Measurements from ENCODE around the gene NRP1. TPM values are rescaled to one million over a fixed set of nuclear protein-coding genes. Genes with fewer than 3 reads are reported as not detected.

NRP1 gene
- total and polyA plus RNA-seq, 4 experiments from 2014 or later: 1.6 TPM; not detected in 2

GRCh38 chr10:33274096-33274785 lies 60.2 kb downstream of the NRP1 start:
- Histone ChIP-seq H3K36me3 (ENCODE audit: insufficient read depth, low read length) (no peaks in the 10 kb centered on the region), H3K9me3 (ENCODE audit: control insufficient read depth in 1 of 2, low read length in 2 of 2) (no peaks in the 10 kb centered on the region), H3K4me3 (ENCODE audit: low read length in 2 of 2) (no peak overlapping the region), H3K4me1 (ENCODE audit: insufficient read depth, low read length) (no peaks in the 10 kb centered on the region), H3K27ac (ENCODE audit: low read depth, low read length) (no peak overlapping the region), H3K27me3 (ENCODE audit: insufficient read depth, low read length) (no peaks in the 10 kb centered on the region)
- DNase-seq: no peak
- Mint-ChIP-seq H3K4me1 (no peaks in the 10 kb centered on the region), H3K36me3 (no peaks in the 10 kb centered on the region), H3K27me3 (peaks cover 6 to 12% of the 10 kb centered on the region in 2 donors), H3K9me3 (no peaks in the 10 kb centered on the region), H3K4me3 (no peak overlapping the region), H3K27ac (no peak overlapping the region)
- intact Hi-C loops (cut with micrococcal nuclease): no loop called here
- ChIA-PET CTCF (ENCODE audit: partially characterized antibody) (interaction anchor here (1.0 kb wide), 1 partner anchor 24 kb away, joined by 4 read pairs; no protein-coding TSS in a partner anchor), POLR2A (ENCODE audit: partially characterized antibody) (no interaction called here)

GRCh38 chr10:33273295-33274002 lies 61.0 kb downstream of the NRP1 start:
- no peak overlapping the region for H3K27ac ChIP-seq (ENCODE audit: low read depth, low read length)
- Mint-ChIP-seq H3K27me3 (peaks cover 6 to 8% of the 10 kb centered on the region in 2 donors), H3K27ac (no peak overlapping the region), H3K36me3 (no peaks in the 10 kb centered on the region), H3K4me3 (no peak overlapping the region), H3K9me3 (no peaks in the 10 kb centered on the region), H3K4me1 (no peaks in the 10 kb centered on the region)
- H3K4me3 ChIP-seq (ENCODE audit: low read length in 2 of 2): no peak overlapping the region
- DNase-seq: no peak
- intact Hi-C loops (cut with micrococcal nuclease): no loop called here
- CTCF ChIA-PET (ENCODE audit: partially characterized antibody): no interaction called here
- H3K36me3 ChIP-seq (ENCODE audit: insufficient read depth, low read length): no peaks in the 10 kb centered on the region
- POLR2A ChIA-PET (ENCODE audit: partially characterized antibody): no interaction called here
- H3K9me3 ChIP-seq (ENCODE audit: control insufficient read depth in 1 of 2, low read length in 2 of 2): no peaks in the 10 kb centered on the region
- H3K4me1 ChIP-seq (ENCODE audit: insufficient read depth, low read length): no peaks in the 10 kb centered on the region
- H3K27me3 ChIP-seq (ENCODE audit: insufficient read depth, low read length): no peaks in the 10 kb centered on the region

GRCh38 chr10:33272635-33273034 lies 61.8 kb downstream of the NRP1 start:
- Histone ChIP-seq H3K36me3 (ENCODE audit: insufficient read depth, low read length) (no peaks in the 10 kb centered on the region), H3K4me3 (ENCODE audit: low read length in 2 of 2) (no peak overlapping the region), H3K27ac (ENCODE audit: low read depth, low read length) (no peak overlapping the region), H3K4me1 (ENCODE audit: insufficient read depth, low read length) (no peaks in the 10 kb centered on the region), H3K9me3 (ENCODE audit: control insufficient read depth in 1 of 2, low read length in 2 of 2) (no peaks in the 10 kb centered on the region), H3K27me3 (ENCODE audit: insufficient read depth, low read length) (no peaks in the 10 kb centered on the region)
- no peaks in the 10 kb centered on the region for H3K4me1 Mint-ChIP-seq
- no peaks in the 10 kb centered on the region for H3K9me3 Mint-ChIP-seq
- POLR2A ChIA-PET (ENCODE audit: partially characterized antibody): no interaction called here
- DNase-seq: no peak
- CTCF ChIA-PET (ENCODE audit: partially characterized antibody): interaction anchor here (1.1 kb wide), 1 partner anchor 1366 kb away, joined by 3 read pairs; no protein-coding TSS in a partner anchor
- no peaks in the 10 kb centered on the region for H3K36me3 Mint-ChIP-seq
- no peak overlapping the region for H3K27ac Mint-ChIP-seq
- peaks cover 6% of the 10 kb centered on the region in 2 donors for H3K27me3 Mint-ChIP-seq
- intact Hi-C loops (cut with micrococcal nuclease): no loop called here
- H3K4me3 Mint-ChIP-seq: no peak overlapping the region

- no peaks in the 10 kb centered on the region for H3K4me1 ChIP-seq (ENCODE audit: insufficient read depth, low read length)
- no peak overlapping the region for H3K27ac ChIP-seq (ENCODE audit: low read depth, low read length)
- H3K4me3 Mint-ChIP-seq: no peak overlapping the region
- no peaks in the 10 kb centered on the region for H3K4me1 Mint-ChIP-seq
- no peak for DNase-seq
- H3K27me3 ChIP-seq (ENCODE audit: insufficient read depth, low read length): no peaks in the 10 kb centered on the region
- no peaks in the 10 kb centered on the region for H3K36me3 Mint-ChIP-seq
- POLR2A ChIA-PET (ENCODE audit: partially characterized antibody): no interaction called here
- no peaks in the 10 kb centered on the region for H3K9me3 Mint-ChIP-seq
- no peak overlapping the region for H3K4me3 ChIP-seq (ENCODE audit: low read length in 2 of 2)
- no peak overlapping the region for H3K27ac Mint-ChIP-seq
- CTCF ChIA-PET (ENCODE audit: partially characterized antibody): interaction anchor here (1.1 kb wide), 1 partner anchor 1366 kb away, joined by 3 read pairs; no protein-coding TSS in a partner anchor
- no peaks in the 10 kb centered on the region for H3K9me3 ChIP-seq (ENCODE audit: control insufficient read depth in 1 of 2, low read length in 2 of 2)
- peaks cover 6% of the 10 kb centered on the region in 2 donors for H3K27me3 Mint-ChIP-seq
- intact Hi-C loops (cut with micrococcal nuclease): no loop called here
- H3K36me3 ChIP-seq (ENCODE audit: insufficient read depth, low read length): no peaks in the 10 kb centered on the region
These were observed 62.4 kb downstream of the NRP1 start for GRCh38 chr10:33271969-33272583.

- no peaks in the 10 kb centered on the region for H3K36me3 Mint-ChIP-seq
- H3K4me1 Mint-ChIP-seq: no peaks in the 10 kb centered on the region
- no peak overlapping the region for H3K27ac ChIP-seq (ENCODE audit: low read depth, low read length)
- H3K4me3 ChIP-seq (ENCODE audit: low read length in 2 of 2): no peak overlapping the region
- no peaks in the 10 kb centered on the region for H3K9me3 ChIP-seq (ENCODE audit: control insufficient read depth in 1 of 2, low read length in 2 of 2)
- DNase-seq: no peak
- no peaks in the 10 kb centered on the region for H3K27me3 ChIP-seq (ENCODE audit: insufficient read depth, low read length)
- peaks cover 6% of the 10 kb centered on the region in 2 donors for H3K27me3 Mint-ChIP-seq
- no peaks in the 10 kb centered on the region for H3K36me3 ChIP-seq (ENCODE audit: insufficient read depth, low read length)
- POLR2A ChIA-PET (ENCODE audit: partially characterized antibody): no interaction called here
- no peaks in the 10 kb centered on the region for H3K9me3 Mint-ChIP-seq
- no peak overlapping the region for H3K4me3 Mint-ChIP-seq
- intact Hi-C loops (cut with micrococcal nuclease): no loop called here
- H3K4me1 ChIP-seq (ENCODE audit: insufficient read depth, low read length): no peaks in the 10 kb centered on the region
- CTCF ChIA-PET (ENCODE audit: partially characterized antibody): interaction anchor here (1.0 kb wide), 1 partner anchor 78 kb away, joined by 3 read pairs; no protein-coding TSS in a partner anchor
- no peak overlapping the region for H3K27ac Mint-ChIP-seq
These were observed 63.5 kb downstream of the NRP1 start for GRCh38 chr10:33270971-33271370.

GRCh38 chr10:33267708-33268107 lies 66.8 kb downstream of the NRP1 start:
- Histone ChIP-seq H3K4me1 (ENCODE audit: insufficient read depth, low read length) (peaks cover 7% of the 10 kb centered on the region), H3K27me3 (ENCODE audit: insufficient read depth, low read length) (no peaks in the 10 kb centered on the region), H3K9me3 (ENCODE audit: control insufficient read depth in 1 of 2, low read length in 2 of 2) (no peaks in the 10 kb centered on the region), H3K36me3 (ENCODE audit: insufficient read depth, low read length) (no peaks in the 10 kb centered on the region), H3K4me3 (ENCODE audit: low read length in 2 of 2) (no peak overlapping the region), H3K27ac (ENCODE audit: low read depth, low read length) (no peak overlapping the region)
- Mint-ChIP-seq H3K36me3 (no peaks in the 10 kb centered on the region), H3K9me3 (no peaks in the 10 kb centered on the region), H3K4me3 (no peak overlapping the region), H3K4me1 (peaks cover 8 to 15% (median 11%) of the 10 kb centered on the region in 4 donors), H3K27ac (no peak overlapping the region), H3K27me3 (peaks cover 5 to 6% of the 10 kb centered on the region in 2 donors)
- intact Hi-C loops (cut with micrococcal nuclease): loop anchor here (5.0 kb wide), 1 partner anchor 65 kb away; the partner anchor contains the start of gene NRP1
- POLR2A ChIA-PET (ENCODE audit: partially characterized antibody): no interaction called here
- CTCF ChIA-PET (ENCODE audit: partially characterized antibody): no interaction called here
- DNase-seq: no peak

GRCh38 chr10:33265621-33266020 lies 68.8 kb downstream of the NRP1 start:
- POLR2A ChIA-PET (ENCODE audit: partially characterized antibody): no interaction called here
- H3K4me3 Mint-ChIP-seq: no peak overlapping the region
- no peak overlapping the region for H3K27ac Mint-ChIP-seq
- H3K27me3 Mint-ChIP-seq: peaks cover 0 to 2% of the 10 kb centered on the region in 2 donors
- peaks cover 8 to 15% (median 11%) of the 10 kb centered on the region in 4 donors for H3K4me1 Mint-ChIP-seq
- no peaks in the 10 kb centered on the region for H3K36me3 Mint-ChIP-seq
- no peaks in the 10 kb centered on the region for H3K36me3 ChIP-seq (ENCODE audit: insufficient read depth, low read length)
- H3K27me3 ChIP-seq (ENCODE audit: insufficient read depth, low read length): no peaks in the 10 kb centered on the region
- intact Hi-C loops (cut with micrococcal nuclease): loop anchor here (5.0 kb wide), 1 partner anchor 67 kb away; the partner anchor contains the start of gene NRP1
- H3K27ac ChIP-seq (ENCODE audit: low read depth, low read length): no peak overlapping the region
- H3K9me3 Mint-ChIP-seq: no peaks in the 10 kb centered on the region
- CTCF ChIA-PET (ENCODE audit: partially characterized antibody): no interaction called here
- H3K4me1 ChIP-seq (ENCODE audit: insufficient read depth, low read length): peaks cover 7% of the 10 kb centered on the region
- no peaks in the 10 kb centered on the region for H3K9me3 ChIP-seq (ENCODE audit: control insufficient read depth in 1 of 2, low read length in 2 of 2)
- no peak overlapping the region for H3K4me3 ChIP-seq (ENCODE audit: low read length in 2 of 2)
- no peak for DNase-seq
